H1 (cell line): ENCODE results near the gene HOATZ. TPM values are rescaled to one million over a fixed set of nuclear protein-coding genes. Genes with fewer than 3 reads are reported as not detected.

Source experiments
- CTCF ChIA-PET: fragments of 300-600 bp; sonication (Branson Sonifier 250); formaldehyde crosslinking; loops from one replicate; lab custom pipeline; 2021; ENCODE audit not compliant: partially characterized antibody; lab: Charles Lee
- POLR2A ChIA-PET: fragments of 300-600 bp; sonication (Branson Sonifier 250); formaldehyde crosslinking; loops from one replicate; lab custom pipeline; 2021; ENCODE audit warnings: inconsistent platforms; ENCODE audit not compliant: partially characterized antibody; lab: Charles Lee
- DNase-seq, 2 experiments: peaks; one replicate each; pipeline versions ENCODE4 v3.0.0 to v3.0.0-alpha.2; 2010 to 2022; ENCODE audit warnings: low spot score in 2 of 2, low read depth in 1 of 2, mixed read lengths in 1 of 2
- FAIRE-seq: peaks from 2 replicates; lab custom pipeline; 2011; peaks lifted over from hg19 to GRCh38; lab: Jason Lieb, UNC
- H2AFZ ChIP-seq: 2 replicates; pipeline ENCODE4 v1.8.1; 2012; ENCODE audit warnings: low read length, inconsistent platforms
- H2AK5ac ChIP-seq: 2 replicates; pipeline ENCODE4 v1.6.1; 2013; ENCODE audit warnings: low read depth, low read length
- H2BK120ac ChIP-seq: replicated peaks from 2 replicates; pipeline ENCODE3; 2013; ENCODE audit warnings: low read depth, low read length, inconsistent platforms
- H2BK12ac ChIP-seq: 2 replicates; pipeline ENCODE4 v1.6.1; 2013; ENCODE audit warnings: low read depth, low read length
- H2BK15ac ChIP-seq: 2 replicates; pipeline ENCODE4 v1.6.1; 2013; ENCODE audit warnings: low read length
- H2BK20ac ChIP-seq: 2 replicates; pipeline ENCODE4 v1.6.1; 2013; ENCODE audit warnings: low read length
- H2BK5ac ChIP-seq: 2 replicates; pipeline ENCODE4 v1.6.1; 2013; ENCODE audit warnings: low read depth, low read length
- H3K14ac ChIP-seq: 2 replicates; pipeline ENCODE4 v1.6.1; 2013; ENCODE audit warnings: inconsistent platforms; ENCODE audit not compliant: insufficient read length
- H3K18ac ChIP-seq: 2 replicates; pipeline ENCODE4 v1.6.1; 2013; ENCODE audit warnings: low read length; ENCODE audit errors: extremely low read depth
- H3K23ac ChIP-seq: 2 replicates; pipeline ENCODE4 v1.6.1; 2013; ENCODE audit warnings: inconsistent platforms; ENCODE audit not compliant: insufficient read length
- H3K23me2 ChIP-seq: 2 replicates; pipeline ENCODE4 v1.6.1; 2013; ENCODE audit warnings: low read depth, low read length
- H3K27ac ChIP-seq: 2 replicates; pipeline ENCODE4 v1.6.1; 2011; ENCODE audit warnings: low read depth, low read length, inconsistent platforms
- H3K27me3 ChIP-seq, 4 experiments: replicated peaks in 1 of 4; 1 replicate in 1 of 4; 2 replicates in 3 of 4; pipeline versions ENCODE4 v1.6.1 to v1.8.1; 2011 to 2013; ENCODE audit warnings: low read length in 3 of 4, mild to moderate bottlenecking in 3 of 4, inconsistent platforms in 2 of 4, mixed read lengths in 2 of 4, moderate library complexity in 1 of 4; ENCODE audit not compliant: control insufficient read depth in 3 of 4, insufficient read depth in 3 of 4; ENCODE audit errors: extremely low read depth in 1 of 4
- H3K36me3 ChIP-seq, 4 experiments: 2 replicates each; pipeline versions ENCODE4 v1.6.1 to v1.8.1; 2011 to 2013; ENCODE audit warnings: mild to moderate bottlenecking in 4 of 4, low read length in 3 of 4, moderate library complexity in 2 of 4, control low read depth in 1 of 4, inconsistent platforms in 1 of 4; ENCODE audit not compliant: insufficient read depth in 4 of 4, control insufficient read depth in 2 of 4
- H3K4ac ChIP-seq: replicated peaks from 2 replicates; pipeline ENCODE3; 2013; ENCODE audit warnings: low read length, low read depth, mixed read lengths, inconsistent platforms; ENCODE audit not compliant: insufficient read length
- H3K4me1 ChIP-seq, 4 experiments: replicated peaks in 1 of 4; 1 replicate in 1 of 4; 2 replicates in 3 of 4; pipeline versions ENCODE4 v1.6.1 to v1.8.1; 2011 to 2013; ENCODE audit warnings: low read length in 3 of 4, inconsistent platforms in 2 of 4, mixed read lengths in 1 of 4; ENCODE audit not compliant: insufficient read depth in 4 of 4, control insufficient read depth in 3 of 4
- H3K4me2 ChIP-seq, 2 experiments: 2 replicates each; pipeline versions ENCODE4 v1.6.1 to v1.8.1; 2011 to 2013; ENCODE audit warnings: low read depth in 2 of 2, low read length in 2 of 2, control low read depth in 1 of 2, inconsistent platforms in 1 of 2, mild to moderate bottlenecking in 1 of 2; ENCODE audit not compliant: insufficient read depth in 1 of 2
- H3K4me3 ChIP-seq, 4 experiments: fragments of 200-600, 300-600 bp in 1 of 4; sonication (generic), shearing (Covaris generic), sonication (Bioruptor Twin) in 1 of 4; 2 replicates each; pipeline versions ENCODE4 v1.5.1 to v1.8.1; 2011 to 2016; ENCODE audit warnings: low read length in 4 of 4, low read depth in 3 of 4, control low read depth in 2 of 4, inconsistent platforms in 2 of 4, mild to moderate bottlenecking in 2 of 4, mixed read lengths in 1 of 4, moderate library complexity in 1 of 4; ENCODE audit not compliant: insufficient read depth in 2 of 4; ENCODE audit errors: extremely low read depth in 1 of 4
- H3K56ac ChIP-seq: replicated peaks from 2 replicates; pipeline ENCODE3; 2013; ENCODE audit warnings: low read depth, mild to moderate bottlenecking, mixed read lengths, low read length, inconsistent platforms; ENCODE audit not compliant: insufficient read length
- H3K79me1 ChIP-seq: 2 replicates; pipeline ENCODE4 v1.6.1; 2013; ENCODE audit warnings: low read depth, low read length, control low read depth
- H3K79me2 ChIP-seq, 2 experiments: 2 replicates each; pipeline versions ENCODE4 v1.6.1 to v1.8.1; 2012 to 2013; ENCODE audit warnings: low read length in 2 of 2, mild to moderate bottlenecking in 2 of 2, inconsistent platforms in 1 of 2; ENCODE audit not compliant: insufficient read depth in 2 of 2, control insufficient read depth in 1 of 2
- H3K9ac ChIP-seq, 4 experiments: replicated peaks in 1 of 4; 1 replicate in 1 of 4; 2 replicates in 3 of 4; pipeline versions ENCODE4 v1.6.1 to v1.8.1; 2011 to 2013; ENCODE audit warnings: low read depth in 3 of 4, low read length in 3 of 4, control low read depth in 2 of 4, mild to moderate bottlenecking in 2 of 4, moderate library complexity in 2 of 4, inconsistent platforms in 1 of 4; ENCODE audit errors: extremely low read depth in 1 of 4
- H3K9me3 ChIP-seq, 2 experiments: 2 replicates each; pipeline versions ENCODE4 v1.6.1 to v1.8.1; 2012 to 2013; ENCODE audit warnings: mild to moderate bottlenecking in 2 of 2, moderate library complexity in 2 of 2, control low read depth in 1 of 2, inconsistent platforms in 1 of 2, low read depth in 1 of 2, low read length in 1 of 2, mixed read lengths in 1 of 2; ENCODE audit not compliant: insufficient read depth in 2 of 2
- H4K20me1 ChIP-seq, 2 experiments: replicated peaks in 1 of 2; 2 replicates each; pipeline versions ENCODE3 to v1.8.1; 2011 to 2013; ENCODE audit warnings: inconsistent platforms in 2 of 2, low read length in 2 of 2, mild to moderate bottlenecking in 1 of 2; ENCODE audit not compliant: insufficient read depth in 2 of 2, control insufficient read depth in 1 of 2
- H4K5ac ChIP-seq: 2 replicates; pipeline ENCODE4 v1.6.1; 2013; ENCODE audit warnings: low read length, low read depth, mixed read lengths, inconsistent platforms; ENCODE audit not compliant: insufficient read length
- H4K8ac ChIP-seq: 2 replicates; pipeline ENCODE4 v1.8.0; 2013; ENCODE audit warnings: mild to moderate bottlenecking, moderate library complexity, low read length, inconsistent platforms; ENCODE audit not compliant: insufficient read depth; ENCODE audit errors: extremely low read depth
- H4K91ac ChIP-seq: replicated peaks from 2 replicates; pipeline ENCODE3; 2013; ENCODE audit warnings: low read length, mixed read lengths, inconsistent platforms; ENCODE audit not compliant: insufficient read length
- CTCF ChIP-seq, 3 experiments: IDR thresholded peaks; 1 replicate in 2 of 3; 2 replicates in 1 of 3; pipeline versions ENCODE4 v1.5.1 to v1.6.1; 2011; ENCODE audit warnings: low read length in 3 of 3, mild to moderate bottlenecking in 3 of 3, inconsistent platforms in 2 of 3, low read depth in 1 of 3, moderate library complexity in 1 of 3; ENCODE audit not compliant: insufficient read depth in 1 of 3; ENCODE audit errors: control extremely low read depth in 1 of 3
- POU5F1 ChIP-seq: IDR thresholded peaks from 2 replicates; pipeline ENCODE4 v1.6.1; 2011; ENCODE audit warnings: low read depth, mild to moderate bottlenecking, low read length, moderate library complexity
- WGBS, 2 experiments: shearing (Covaris generic) in 1 of 2; methylation state at CpG; one replicate each; pipeline versions ENCODE4 v1.1.6 to v1.1.7; 2013 to 2015; ENCODE audit warnings: low lambda C conversion rate in 2 of 2, mixed read lengths in 2 of 2, inconsistent platforms in 1 of 2, low coverage in 1 of 2, missing lambda C conversion rate in 1 of 2; ENCODE audit not compliant: insufficient replicate concordance in 2 of 2, insufficient coverage in 1 of 2, insufficient read length in 1 of 2; ENCODE audit errors: extremely low coverage in 1 of 2, missing lambda C conversion rate in 1 of 2; 5-methylcytosine and 5-hydroxymethylcytosine counted together
- polyA plus RNA-seq, 7 experiments: library from polyadenylated mRNA; depleted of rRNA in 3 of 7; stranded (reverse) in 5 of 7; unstranded in 2 of 7; fragments of >200 nt in 5 of 7; fragments of 200-250 nt in 2 of 7; gene quantifications; 1 replicate in 5 of 7; 2 replicates in 1 of 7; 4 replicates in 1 of 7; pipeline versions ENCODE4 v1.2.1 to v1.2.3, GENCODE V29; 2011 to 2013; ENCODE audit warnings: missing spikeins in 2 of 7, mixed read lengths in 2 of 7
- total RNA-seq: library from RNA; stranded (reverse); fragmentation: NEBNext Ultra II Directional; extraction: Animal tissue kit (Norgen Biotek cat#: 25700); gene quantifications from 2 replicates; pipeline ENCODE4 v1.2.1, GENCODE V29; 2021

Gene HOATZ
- total and polyA plus RNA-seq, 2 of the 8 experiments (the other 6 are each of a cell fraction or from before 2014, with no cell fraction given): not detected

GRCh38 chr11:111479666-111480065 lies 34.9 kb upstream of the HOATZ start:
- Histone ChIP-seq H3K27me3 (0 out of 7 replicates have a peak, but pooled peaks cover 0 to 2% (median 0%) of the 10 kb centered on the region in 4 experiments), H4K91ac (no peak overlapping the region), H4K5ac (no peak overlapping the region), H3K4me3 (no peak overlapping the region), H2AFZ (no peak overlapping the region), H3K27ac (no peak overlapping the region), H3K4me2 (no peak overlapping the region), H3K4me1 (no peaks in the 10 kb centered on the region), H3K4ac (no peak overlapping the region), H4K20me1 (no peaks in the 10 kb centered on the region)
- no peak for FAIRE-seq
- POLR2A ChIA-PET: no interaction called here
- TF ChIP-seq POU5F1: no peak
- no peak for TF ChIP-seq CTCF (IDR thresholded peaks at IDR 0.05; ENCODE audit: control extremely low read depth in 1 of 3, insufficient read depth in 1 of 3, low read depth in 1 of 3, low read length in 3 of 3)
- TF ChIP-seq, all 59 proteins: peak for 0
- H3K79me2 ChIP-seq: no peaks in the 10 kb centered on the region
- H3K14ac ChIP-seq: no peak overlapping the region
- no peak overlapping the region for H3K56ac ChIP-seq
- no peak overlapping the region for H2BK12ac ChIP-seq
- CTCF ChIA-PET: interaction anchor here (0.8 to 1.5 kb wide), 6 partner anchors 10 to 59 kb away, joined by 3 to 5 read pairs (median 4); partner anchors contain the start of gene BTG4
- H2BK5ac ChIP-seq: no peak overlapping the region
- no peak overlapping the region for H4K8ac ChIP-seq
- no peaks in the 10 kb centered on the region for H3K79me1 ChIP-seq
- H2BK20ac ChIP-seq: no peak overlapping the region
- H3K9me3 ChIP-seq: 0 out of 4 replicates have a peak, but pooled peaks cover 0 to under 1% of the 10 kb centered on the region in 2 experiments
- no peak overlapping the region for H2BK15ac ChIP-seq
- no peak overlapping the region for H2AK5ac ChIP-seq
- H3K18ac ChIP-seq: no peak overlapping the region
- WGBS, 2 experiments: 78% methylated on average over 1 of the region's 1 CpG; no CpG with 5 or more reads in 1 of the 2 experiments
- H3K9ac ChIP-seq: no peak overlapping the region
- no peak for DNase-seq
- H3K36me3 ChIP-seq: no peaks in the 10 kb centered on the region
- H3K23me2 ChIP-seq: no peaks in the 10 kb centered on the region
- H3K23ac ChIP-seq: no peak overlapping the region
- H2BK120ac ChIP-seq: no peak overlapping the region
